H1 (cell line): ENCODE results near the gene CAVIN2. TPM values are rescaled to one million over a fixed set of nuclear protein-coding genes. Genes with fewer than 3 reads are reported as not detected.

Experiments used
- BRCA1 ChIP-seq: IDR thresholded peaks from 2 replicates; pipeline ENCODE4 v1.6.1; 2012; ENCODE audit warnings: low read depth, low read length, improper control_type of control experiment
- HDAC6 ChIP-seq: IDR thresholded peaks from one replicate; pipeline ENCODE4 v1.7.1; 2012; ENCODE audit warnings: low read depth, mild to moderate bottlenecking, inconsistent platforms, low read length, moderate library complexity
- SIX5 ChIP-seq: IDR thresholded peaks from 2 replicates; pipeline ENCODE4 v1.6.1; 2011; ENCODE audit warnings: mild to moderate bottlenecking, low read depth, low read length
- SP4 ChIP-seq: IDR thresholded peaks from 2 replicates; pipeline ENCODE4 v1.6.1; 2012; ENCODE audit warnings: low read length, inconsistent platforms
- polyA plus RNA-seq, 7 experiments: library from polyadenylated mRNA; depleted of rRNA in 3 of 7; stranded (reverse) in 5 of 7; unstranded in 2 of 7; fragments of >200 nt in 5 of 7; fragments of 200-250 nt in 2 of 7; gene quantifications; 1 replicate in 5 of 7; 2 replicates in 1 of 7; 4 replicates in 1 of 7; pipeline versions ENCODE4 v1.2.1 to v1.2.3, GENCODE V29; 2011 to 2013; ENCODE audit warnings: missing spikeins in 2 of 7, mixed read lengths in 2 of 7
- total RNA-seq: library from RNA; stranded (reverse); fragmentation: NEBNext Ultra II Directional; extraction: Animal tissue kit (Norgen Biotek cat#: 25700); gene quantifications from 2 replicates; pipeline ENCODE4 v1.2.1, GENCODE V29; 2021

Gene CAVIN2
- total and polyA plus RNA-seq, 2 of the 8 experiments (the other 6 are each of a cell fraction or from before 2014, with no cell fraction given) = 0.03 TPM; not detected in 1

GRCh38 chr2:191857886-191858285, 11.0 kb upstream of the CAVIN2 start (continued):
- TF ChIP-seq HDAC6 (no peak), BRCA1 (no peak), SP4 (no peak), SIX5 (no peak)
